ENCODE results near the gene SLC7A6OS. TPM values are rescaled to one million over a fixed set of nuclear protein-coding genes. Genes with fewer than 3 reads are reported as not detected.

SLC7A6OS gene
- total RNA-seq, 1 donor from 2014 or later, result 23.3 TPM

GRCh38 chr16:68351991-68352431 is 41.3 kb upstream of the SLC7A6OS start:
- Mint-ChIP-seq H3K36me3 (peaks cover 39% of the 10 kb centered on the region), H3K27me3 (ENCODE audit: low read depth) (no peaks in the 10 kb centered on the region), H3K4me3 (no peak overlapping the region), H3K27ac (no peak overlapping the region), H3K9me3 (no peaks in the 10 kb centered on the region), H3K4me1 (no peaks in the 10 kb centered on the region)
- TF ChIP-seq CTCF (IDR thresholded peaks at IDR 0.05; ENCODE audit: unreplicated experiment), result no peak
- DNase-seq (ENCODE audit: low spot score in 2 of 2, unreplicated experiment in 2 of 2), result no peak

GRCh38 chr16:68351463-68351862 is 40.7 kb upstream of the SLC7A6OS start:
- TF ChIP-seq CTCF (IDR thresholded peaks at IDR 0.05; ENCODE audit: unreplicated experiment), result no peak
- DNase-seq (ENCODE audit: low spot score in 2 of 2, unreplicated experiment in 2 of 2), result no peak
- Mint-ChIP-seq H3K27me3 (ENCODE audit: low read depth) (no peaks in the 10 kb centered on the region), H3K9me3 (no peaks in the 10 kb centered on the region), H3K4me3 (no peak overlapping the region), H3K27ac (no peak overlapping the region), H3K36me3 (peaks cover 44% of the 10 kb centered on the region), H3K4me1 (no peaks in the 10 kb centered on the region)

GRCh38 chr16:68350813-68351350 is 40.1 kb upstream of the SLC7A6OS start:
- no peaks in the 10 kb centered on the region for H3K9me3 Mint-ChIP-seq
- H3K4me3 Mint-ChIP-seq, result no peak overlapping the region
- H3K36me3 Mint-ChIP-seq, result peaks cover 45% of the 10 kb centered on the region
- TF ChIP-seq CTCF (IDR thresholded peaks at IDR 0.05; ENCODE audit: unreplicated experiment), result no peak
- DNase-seq (ENCODE audit: low spot score in 2 of 2, unreplicated experiment in 2 of 2), result no peak
- H3K4me1 Mint-ChIP-seq, result no peaks in the 10 kb centered on the region
- H3K27ac Mint-ChIP-seq, result no peak overlapping the region
- H3K27me3 Mint-ChIP-seq (ENCODE audit: low read depth), result no peaks in the 10 kb centered on the region

- peaks cover 40% of the 10 kb centered on the region for H3K36me3 Mint-ChIP-seq
- no peak for TF ChIP-seq CTCF (IDR thresholded peaks at IDR 0.05; ENCODE audit: unreplicated experiment)
- no peak overlapping the region for H3K4me3 Mint-ChIP-seq
- no peak overlapping the region for H3K27ac Mint-ChIP-seq
- no peak for DNase-seq (ENCODE audit: low spot score in 2 of 2, unreplicated experiment in 2 of 2)
- no peaks in the 10 kb centered on the region for H3K4me1 Mint-ChIP-seq
- no peaks in the 10 kb centered on the region for H3K27me3 Mint-ChIP-seq (ENCODE audit: low read depth)
- H3K9me3 Mint-ChIP-seq, result no peaks in the 10 kb centered on the region
Measured at GRCh38 chr16:68349838-68350410, 39.2 kb upstream of the SLC7A6OS start.

GRCh38 chr16:68348639-68349445 is 38.1 kb upstream of the SLC7A6OS start:
- Mint-ChIP-seq H3K4me1 (no peaks in the 10 kb centered on the region), H3K27ac (no peak overlapping the region)
- DNase-seq (ENCODE audit: low spot score in 2 of 2, unreplicated experiment in 2 of 2), result no peak

More at GRCh38 chr16:68348639-68349445, 38.1 kb upstream of the SLC7A6OS start:
- Mint-ChIP-seq H3K9me3 (no peaks in the 10 kb centered on the region), H3K27me3 (ENCODE audit: low read depth) (no peaks in the 10 kb centered on the region), H3K36me3 (peaks cover 36% of the 10 kb centered on the region), H3K4me3 (no peak overlapping the region)
- TF ChIP-seq CTCF (IDR thresholded peaks at IDR 0.05; ENCODE audit: unreplicated experiment), result no peak

All from mesothelial cell of epicardium (in vitro differentiated cells).